GM18861 (cell line): Measurements from ENCODE around the gene DLGAP4.
"Not testable (repeated sequence)": the region's sequence is repeated elsewhere in the genome, so short reads cannot be mapped to it uniquely, and the experiment has no call there.

Experiments
- ATAC-seq: cut with Tn5 transposase; IDR thresholded peaks from one replicate; pipeline ENCODE4 v1.9.1; 2021; ENCODE audit not compliant: unreplicated experiment

DLGAP4 gene

DNA sequence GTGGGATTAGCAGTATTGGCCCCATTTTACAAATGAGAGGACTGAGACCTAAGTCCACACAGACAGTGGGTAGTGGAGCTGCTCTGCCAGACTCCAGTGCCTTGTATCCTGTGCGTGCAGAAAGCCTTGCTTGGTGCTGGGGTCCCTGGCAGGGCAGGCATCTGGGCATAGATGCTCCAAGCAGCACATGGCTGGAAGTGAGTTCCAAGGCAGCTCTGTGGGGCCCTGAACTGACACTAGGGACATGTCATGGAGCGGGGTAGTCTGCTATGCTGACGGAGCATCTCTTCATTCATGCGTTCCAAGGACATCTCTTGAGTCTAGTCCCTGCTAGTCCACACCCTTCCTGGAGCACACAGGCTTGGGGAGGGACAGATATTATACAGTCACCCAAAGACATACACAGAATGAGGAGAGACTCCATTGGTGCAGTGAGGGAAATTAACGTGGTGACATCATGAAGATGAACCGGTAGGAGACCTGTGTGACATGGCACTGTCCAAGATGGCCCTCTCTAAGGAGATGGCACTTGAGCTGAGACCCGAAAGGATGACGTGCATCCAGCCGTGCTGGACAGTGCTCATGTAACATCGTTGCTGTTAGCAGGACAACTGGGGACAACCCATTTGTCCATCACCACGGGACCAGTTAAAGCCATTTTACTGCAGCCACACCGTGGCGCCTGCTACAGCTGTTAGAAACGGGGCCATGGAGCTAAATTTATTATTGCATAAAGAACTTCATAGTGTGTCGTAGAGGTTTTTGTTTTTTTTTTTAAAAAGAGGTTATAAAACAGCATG lies 65.1 kb downstream of the DLGAP4 start:
- no peak for ATAC-seq

DNA sequence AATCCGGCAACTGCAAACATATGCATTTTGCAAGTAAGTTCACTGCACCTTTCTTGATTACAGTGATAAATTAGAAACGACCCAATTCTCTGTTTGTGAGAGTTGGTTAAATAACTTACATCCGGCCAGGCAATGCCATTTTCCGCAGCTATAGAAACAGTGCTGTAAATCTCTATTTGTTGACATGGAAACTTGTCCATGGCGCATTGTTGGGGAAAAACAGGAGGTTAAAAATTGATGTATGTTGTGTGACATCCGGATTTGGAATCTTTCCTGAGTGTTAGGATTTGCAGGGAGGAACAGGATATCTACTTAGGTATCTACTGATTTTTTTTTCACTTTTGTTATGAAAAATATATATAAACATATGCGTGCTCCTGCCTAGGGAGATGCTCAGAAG lies 66.5 kb downstream of the DLGAP4 start:
- no peak for ATAC-seq

DNA sequence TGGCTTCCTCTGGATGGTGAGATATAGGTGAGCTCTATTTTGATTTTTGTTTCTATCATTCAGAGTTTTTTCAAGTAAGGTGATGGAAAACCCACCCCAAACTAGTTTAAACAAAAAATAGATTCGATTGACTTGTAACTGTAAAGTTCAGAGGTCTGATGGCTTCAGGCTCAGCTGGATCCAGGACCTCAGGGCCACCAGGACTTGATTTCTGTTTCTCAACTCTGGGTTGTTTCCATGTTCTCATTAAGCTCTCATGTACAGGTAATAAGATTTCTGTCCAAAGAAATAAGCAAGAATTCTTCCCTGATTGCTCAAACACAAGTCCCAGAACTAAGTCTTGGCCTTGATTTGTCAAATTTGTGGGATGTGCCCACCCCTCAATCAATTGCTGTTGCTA lies 67.0 kb downstream of the DLGAP4 start:
- no peak for ATAC-seq

DNA sequence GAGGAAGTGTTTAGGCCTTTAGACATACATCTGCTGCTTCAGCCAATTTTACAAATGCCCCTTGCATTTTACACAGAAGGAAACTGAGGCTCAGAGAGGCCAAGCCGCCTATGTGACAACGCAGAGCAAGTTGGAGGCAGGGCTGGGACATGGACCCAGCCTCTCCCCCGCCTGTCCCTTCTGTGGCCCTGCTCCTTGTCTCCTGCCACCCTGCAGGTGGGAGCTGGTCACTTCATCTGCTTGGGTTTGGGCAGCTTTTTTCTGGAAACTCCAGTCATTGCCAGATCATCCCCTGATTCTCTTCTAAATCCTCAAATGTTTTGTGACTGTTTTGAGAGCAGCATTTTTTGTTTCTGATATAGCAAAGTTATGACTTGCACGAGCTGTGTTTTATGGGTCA lies 68.9 kb downstream of the DLGAP4 start:
- no peak for ATAC-seq

DNA sequence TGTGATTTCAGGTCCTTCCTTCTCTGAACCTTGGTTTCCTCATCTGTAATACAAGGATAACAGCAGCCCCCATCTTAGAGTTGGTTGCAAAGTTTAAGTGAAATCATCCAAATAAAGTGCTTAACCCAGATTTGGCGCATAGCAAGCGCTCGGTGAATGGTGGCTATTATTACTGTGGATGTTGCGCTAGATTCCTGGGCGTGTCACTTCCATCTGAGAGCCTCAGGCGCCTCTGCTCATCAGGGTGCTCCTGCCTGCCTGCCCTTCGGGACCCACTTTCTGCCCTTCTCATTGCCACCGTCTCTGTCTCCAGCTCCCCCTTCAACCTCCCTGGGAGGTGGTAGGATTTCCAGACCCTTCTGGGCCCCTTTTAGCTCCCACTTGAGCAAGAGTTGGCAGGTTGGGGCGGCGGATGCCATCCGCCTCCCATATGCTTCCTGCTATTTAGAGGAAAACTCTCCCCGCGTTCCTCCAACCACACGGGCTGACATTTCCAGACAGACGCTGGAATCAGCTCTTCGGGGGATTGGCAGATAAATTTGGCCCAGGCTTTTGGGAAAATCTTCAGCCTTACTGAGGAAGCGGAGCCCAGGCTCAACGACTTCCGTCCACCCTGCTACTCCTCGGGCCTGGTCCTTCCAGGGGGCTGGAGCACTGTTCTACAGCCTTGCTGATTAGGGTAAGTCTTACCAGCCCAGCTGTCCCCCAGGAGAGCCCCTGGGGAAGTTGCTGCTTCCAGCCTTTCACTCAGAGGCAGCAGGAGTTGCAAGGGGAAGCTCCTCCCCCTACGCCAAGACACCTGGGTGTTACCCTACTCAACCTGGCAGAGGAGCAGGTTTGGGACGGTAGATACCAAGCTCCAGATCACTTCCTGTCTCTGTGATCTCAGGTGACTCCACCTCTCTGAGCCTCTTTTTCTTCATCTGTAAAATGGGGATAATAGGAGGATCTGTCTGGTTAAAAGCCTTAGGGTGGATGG lies 71.5 kb downstream of the DLGAP4 start:
- no peak for ATAC-seq

DNA sequence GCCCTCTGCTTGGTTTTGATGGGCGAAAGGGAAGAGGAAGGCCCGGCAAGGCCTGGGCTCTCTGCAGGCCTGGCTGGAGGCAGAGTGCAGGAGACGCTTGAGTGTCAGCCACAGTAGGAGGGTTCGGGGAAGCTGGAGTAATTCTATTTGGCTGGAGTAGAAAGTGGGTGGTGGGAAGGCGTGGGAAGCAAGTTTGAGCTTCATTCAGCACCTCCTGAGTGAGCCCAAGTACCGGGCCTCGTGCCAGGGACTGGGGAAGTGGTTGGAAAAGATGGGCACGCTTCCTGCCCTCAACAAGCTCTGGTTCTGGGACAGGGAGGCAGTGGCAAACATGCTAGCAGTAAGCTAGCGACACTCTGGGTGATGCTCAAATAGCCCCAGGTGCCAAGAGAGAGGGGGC lies 72.5 kb downstream of the DLGAP4 start:
- no peak for ATAC-seq

DNA sequence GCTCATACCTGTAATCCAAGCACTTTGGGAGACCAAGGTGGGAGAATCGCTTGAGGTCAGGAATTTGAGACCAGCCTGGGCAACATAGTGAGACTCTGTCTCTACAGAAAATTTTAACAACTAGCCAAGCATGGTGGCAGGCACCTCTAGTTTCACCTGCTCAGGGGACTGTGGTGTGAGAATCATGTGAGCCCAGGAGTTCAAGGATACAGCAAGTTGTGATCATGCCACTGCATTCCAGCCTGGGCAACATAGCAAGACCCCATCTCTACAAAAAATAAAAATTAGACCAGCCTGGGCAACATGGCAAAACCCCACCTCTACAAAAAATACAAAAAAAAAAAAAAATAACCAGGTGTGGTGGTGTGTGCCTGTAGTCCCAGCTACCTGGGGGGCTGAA lies 73.8 kb downstream of the DLGAP4 start:
- not testable (repeated sequence) for ATAC-seq

DNA sequence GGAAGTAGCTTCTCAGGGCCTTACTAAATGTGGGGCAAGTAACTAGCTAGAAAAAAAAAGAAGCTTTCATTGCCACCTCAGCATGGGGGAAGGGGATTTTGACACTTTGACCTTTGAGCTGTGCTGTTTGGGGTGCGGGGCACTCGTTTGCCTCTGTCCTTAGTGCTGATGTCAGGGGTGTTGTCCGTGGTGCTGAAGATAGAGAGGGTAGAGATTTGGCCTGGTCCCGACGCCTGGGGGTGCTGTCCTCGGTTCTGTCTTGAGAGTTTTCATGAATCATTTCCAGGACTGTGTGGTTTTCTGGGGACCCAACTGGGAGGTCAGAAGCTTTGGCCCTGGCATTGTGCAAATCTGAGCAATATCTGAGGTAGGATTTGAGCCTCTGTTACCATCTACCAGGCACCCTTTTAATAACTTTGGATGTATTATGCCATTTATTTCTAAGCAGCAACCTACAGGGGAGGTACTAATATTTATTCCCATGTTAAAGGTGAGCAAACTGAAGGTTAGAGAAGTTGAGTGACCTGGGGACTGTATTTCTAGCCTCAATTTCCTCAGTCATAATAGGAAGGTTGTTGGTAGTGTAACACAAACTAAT lies 78.0 kb downstream of the DLGAP4 start:
- no peak for ATAC-seq

DNA sequence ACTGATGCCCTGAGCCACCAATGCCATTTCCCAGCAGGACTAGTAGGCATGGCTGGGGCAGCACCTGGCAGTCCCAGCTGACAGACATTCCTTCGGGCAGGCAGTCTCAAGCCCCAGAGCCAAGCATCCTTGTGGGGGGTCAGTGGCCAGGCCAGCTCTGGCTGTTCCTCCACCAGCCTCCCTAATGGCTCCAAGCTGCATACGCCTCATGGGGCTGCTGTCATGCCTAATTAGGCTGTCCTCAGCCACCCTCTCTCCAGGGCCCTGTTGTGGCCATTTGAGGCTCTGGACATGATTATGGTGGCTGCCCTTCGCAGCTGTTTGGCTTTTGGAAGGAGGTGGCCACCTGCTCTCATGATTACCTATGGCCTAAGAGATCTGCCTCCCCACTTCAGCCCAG lies 79.4 kb downstream of the DLGAP4 start:
- ATAC-seq = no peak

DNA sequence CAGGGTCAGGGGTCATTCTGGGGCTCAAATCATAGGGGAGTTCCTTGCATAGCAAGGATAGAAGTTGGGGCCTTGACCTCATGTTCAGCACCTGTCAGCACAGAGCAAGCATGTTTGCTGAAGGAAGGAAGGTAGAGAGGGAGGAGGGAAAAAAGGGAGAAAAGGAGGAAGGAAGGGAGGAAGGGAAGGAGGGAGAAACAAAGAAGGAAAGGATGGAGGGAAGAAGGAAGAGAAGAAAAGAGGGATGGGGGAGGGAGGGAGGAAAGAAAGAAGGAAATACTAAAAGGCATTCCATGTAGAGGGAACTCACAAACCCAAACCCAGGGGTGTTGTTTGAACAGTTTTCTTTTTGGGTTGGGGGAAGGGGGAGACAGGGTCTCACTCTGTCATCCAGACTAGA lies 80.1 kb downstream of the DLGAP4 start:
- ATAC-seq = no peak

DNA sequence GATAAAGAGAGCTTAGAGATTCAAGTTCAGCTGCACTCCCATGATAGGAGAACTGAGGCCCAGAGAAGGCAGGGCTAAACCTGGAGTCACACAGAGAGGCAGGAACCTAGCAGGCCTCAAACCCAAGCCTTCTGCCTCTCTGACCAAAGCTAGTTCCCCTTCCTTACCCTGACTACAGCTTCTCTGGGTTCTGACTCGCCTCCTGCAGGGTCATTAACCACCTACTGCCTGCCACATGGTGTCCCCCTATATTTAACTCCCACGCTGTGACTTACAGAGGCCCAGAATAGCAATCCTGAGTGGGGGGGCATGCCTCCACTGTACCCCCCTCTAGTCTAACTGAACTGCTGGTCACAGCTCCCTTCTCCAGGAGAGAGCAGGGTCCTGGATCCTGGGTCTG lies 84.1 kb downstream of the DLGAP4 start:
- no peak for ATAC-seq

DNA sequence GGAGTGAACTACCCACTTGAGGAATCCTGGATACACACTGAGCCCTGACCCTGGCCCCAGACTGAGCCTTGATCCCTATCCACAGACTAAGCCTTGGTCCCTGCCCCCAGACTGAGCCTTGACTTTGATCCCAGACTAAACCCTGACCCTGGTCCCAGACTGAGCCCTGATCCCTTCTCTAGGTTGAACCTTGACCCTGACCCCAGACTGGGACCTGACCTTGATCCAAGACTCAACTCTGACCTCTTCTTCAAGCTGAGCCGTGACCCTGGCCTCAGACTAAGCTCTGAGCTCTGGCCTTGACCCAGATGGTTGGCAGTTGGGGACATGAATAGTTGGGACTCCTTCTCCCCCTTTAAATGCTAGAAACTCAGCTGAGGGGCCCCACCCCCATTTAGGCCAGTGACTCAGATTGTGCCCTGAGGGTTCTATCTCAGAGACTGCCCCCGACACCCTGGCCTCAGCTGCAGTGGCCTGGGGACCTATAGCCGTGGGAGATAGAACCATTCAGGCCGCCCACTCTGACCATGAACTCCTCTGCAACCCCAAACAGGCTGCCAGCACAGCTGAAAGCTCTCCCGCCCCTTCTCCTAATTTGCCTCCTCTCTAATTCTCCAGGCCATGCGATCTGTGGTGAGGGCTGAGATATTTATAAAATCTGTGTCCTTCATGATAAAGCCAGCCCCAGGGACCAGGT lies 84.7 kb downstream of the DLGAP4 start:
- ATAC-seq = no peak

DNA sequence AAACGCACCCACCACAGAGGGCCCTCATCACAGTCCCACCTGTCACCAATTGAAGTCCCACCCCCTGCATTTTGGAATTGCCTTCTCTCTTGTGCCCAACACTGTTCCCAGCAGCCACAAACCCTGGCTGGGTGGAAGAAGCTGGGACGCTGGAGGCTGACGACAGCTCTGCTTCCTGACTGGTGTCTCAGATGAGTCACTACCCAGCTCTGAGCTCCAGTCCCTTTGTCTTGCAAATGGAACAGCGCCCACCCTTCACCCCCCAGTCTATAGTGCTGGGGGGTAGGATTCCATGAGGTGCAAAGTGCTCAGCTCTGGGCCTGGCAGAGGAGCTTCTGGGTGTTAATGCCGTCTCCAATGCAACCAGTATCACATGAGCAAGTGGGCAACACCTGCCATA lies 85.3 kb downstream of the DLGAP4 start:
- ATAC-seq = no peak

DNA sequence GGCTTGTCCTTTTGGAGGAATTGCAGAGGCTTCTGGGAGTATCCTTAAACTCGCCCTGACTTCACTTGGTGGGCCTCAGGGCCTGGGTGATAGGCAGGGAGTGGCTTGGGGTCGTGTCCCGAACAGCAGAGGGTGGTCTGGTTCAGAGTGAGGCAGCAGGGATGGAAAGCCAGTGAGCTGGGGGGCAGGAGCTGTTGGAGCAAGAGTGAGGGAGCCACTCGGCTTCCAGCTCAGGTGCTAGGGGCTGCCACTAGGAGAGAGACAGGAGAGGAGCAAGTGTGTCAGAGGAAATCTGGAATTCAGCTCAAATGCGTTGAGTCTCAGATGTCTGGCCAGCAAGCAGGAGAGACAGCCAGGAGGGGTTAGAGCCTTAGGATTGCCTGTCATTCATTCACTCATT lies 85.8 kb downstream of the DLGAP4 start:
- no peak for ATAC-seq

DNA sequence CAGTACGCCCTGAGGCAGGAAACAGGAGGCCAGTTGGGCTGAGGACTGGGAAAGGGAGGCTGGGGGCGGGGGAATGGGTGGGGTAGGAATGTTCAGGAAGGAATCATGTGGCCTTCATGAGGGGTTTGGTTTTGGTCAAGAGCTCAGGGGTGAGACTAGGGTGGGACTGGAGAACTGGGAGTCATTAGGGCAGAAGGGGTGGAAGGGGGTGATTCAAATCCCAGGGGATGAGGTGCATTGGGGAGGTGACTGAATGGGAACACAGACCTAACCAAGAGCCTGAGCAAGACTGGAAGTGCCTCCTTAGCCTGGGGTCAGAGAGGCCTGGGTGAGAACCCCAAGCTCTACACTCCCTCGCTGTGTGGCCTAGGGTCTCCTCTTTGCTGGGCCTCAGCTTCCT lies 86.8 kb downstream of the DLGAP4 start:
- no peak for ATAC-seq

DNA sequence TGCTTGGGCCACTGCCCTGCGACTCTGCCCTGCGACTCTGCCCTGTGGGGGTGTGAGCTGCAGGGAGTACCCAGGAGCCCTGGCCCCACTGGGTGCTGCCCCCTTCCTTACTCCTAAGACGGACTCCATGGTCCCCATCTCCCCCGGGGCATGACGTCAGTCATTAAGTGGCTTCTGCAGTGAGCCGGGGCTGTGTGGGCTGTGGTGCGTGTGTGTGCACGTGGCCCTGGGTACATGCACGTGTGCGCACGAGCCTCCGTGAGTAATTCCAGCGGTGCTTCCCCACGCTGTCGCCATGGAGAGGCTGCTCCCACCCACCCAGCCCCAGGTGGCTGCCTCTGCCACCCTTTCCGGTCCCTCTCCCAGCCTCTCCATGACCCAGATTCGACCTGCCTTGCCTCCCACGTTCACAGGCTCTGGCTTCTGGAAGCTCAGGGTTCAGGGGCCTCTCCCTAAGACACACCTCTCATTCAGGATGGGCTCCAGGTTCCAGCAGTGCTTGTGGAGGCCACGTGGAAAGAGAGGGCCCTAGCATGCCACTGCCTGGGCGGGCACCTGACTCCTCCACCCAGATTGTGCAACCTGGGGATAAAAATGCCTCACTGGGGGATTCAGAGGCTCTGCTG lies 88.3 kb downstream of the DLGAP4 start:
- no peak for ATAC-seq

DNA sequence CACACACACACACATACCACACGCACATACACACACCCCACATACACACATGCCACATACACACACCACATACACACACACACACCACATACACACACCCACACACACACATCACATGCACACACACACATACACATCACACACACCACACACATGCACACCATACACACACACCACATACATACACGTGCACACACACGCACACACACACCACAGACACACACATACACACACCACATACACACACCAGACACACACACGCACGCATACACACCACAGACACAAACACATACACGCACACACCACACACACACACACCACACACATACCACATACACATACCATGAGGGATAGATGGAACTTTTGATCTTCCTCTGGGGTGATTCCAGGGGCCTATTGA lies 90.2 kb downstream of the DLGAP4 start:
- no peak for ATAC-seq

DNA sequence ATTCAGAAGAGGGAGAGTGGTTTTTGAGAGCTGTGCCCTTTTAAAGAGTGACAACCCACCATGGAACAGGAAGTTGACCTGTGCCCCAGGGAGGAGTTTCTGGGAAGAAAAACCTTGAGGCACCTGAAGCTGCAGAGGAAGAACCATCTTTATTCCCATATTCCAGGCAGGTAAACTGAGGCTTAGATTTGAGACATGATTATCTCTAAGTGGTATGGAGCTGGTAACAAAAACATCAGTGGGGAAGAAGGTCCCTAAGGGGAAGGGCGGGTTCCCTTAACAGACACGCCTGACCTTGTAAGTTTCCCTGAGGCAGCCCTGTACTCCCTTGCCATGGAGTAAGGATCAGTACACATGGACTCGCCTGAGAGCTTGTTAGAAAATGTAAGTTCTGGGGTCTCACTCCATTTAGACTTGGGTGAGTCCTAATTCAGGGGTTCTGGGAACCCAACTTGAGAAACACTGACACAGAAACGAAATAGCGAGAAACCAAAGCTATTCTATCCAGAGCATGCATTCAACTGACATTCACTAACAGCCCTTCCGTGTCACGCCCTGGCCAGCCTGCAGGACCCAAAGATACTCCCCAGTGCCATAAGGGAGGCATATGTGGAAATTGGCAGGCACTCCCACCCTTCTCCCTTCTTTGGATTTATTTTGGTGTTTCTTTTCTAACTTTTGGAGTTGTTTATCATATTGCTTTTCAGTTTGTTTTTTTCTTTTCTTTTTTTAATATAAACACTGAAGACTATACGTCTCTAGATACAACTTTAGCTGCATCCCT lies 90.9 kb downstream of the DLGAP4 start:
- ATAC-seq = no peak

DNA sequence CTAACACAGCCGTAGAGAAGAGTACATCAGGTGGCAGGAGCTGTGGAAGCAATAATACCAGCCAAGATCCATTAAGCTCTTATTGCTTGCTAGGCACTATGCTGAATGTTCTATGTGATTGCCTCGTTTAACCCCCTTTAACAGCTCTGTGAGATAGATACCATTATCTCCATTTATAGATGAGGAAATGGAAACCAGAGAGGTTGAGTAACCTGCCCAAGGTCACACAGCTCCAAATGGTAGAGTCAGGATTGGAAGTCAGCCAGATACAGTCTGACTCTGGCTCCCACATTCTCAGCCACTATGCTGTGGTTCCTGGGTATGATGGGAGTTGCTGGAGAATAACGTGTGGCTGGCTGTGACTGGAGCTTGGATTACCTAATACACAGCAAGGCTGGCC lies 92.4 kb downstream of the DLGAP4 start:
- ATAC-seq = no peak
